Fibroblast of lung (primary cell): ENCODE measurements around the gene STARD3NL. TPM values are rescaled to one million over a fixed set of nuclear protein-coding genes. Genes with fewer than 3 reads are reported as not detected.

Source experiments
- DNase-seq, 2 donors: peaks; one replicate each; pipeline versions ENCODE4 v3.0.0 to v3.0.0-alpha.2; 2010; ENCODE audit warnings: low read depth in 2 of 2
- H2AFZ ChIP-seq: 2 replicates; pipeline ENCODE4 v1.5.1; 2012; ENCODE audit warnings: low read length, control low read depth, inconsistent platforms
- H3K27ac ChIP-seq: 2 replicates; pipeline ENCODE4 v1.5.1; 2011; ENCODE audit warnings: low read length, control low read depth; ENCODE audit not compliant: insufficient read depth
- H3K27me3 ChIP-seq: 2 replicates; pipeline ENCODE4 v1.5.1; 2011; ENCODE audit warnings: mild to moderate bottlenecking, low read length; ENCODE audit not compliant: control insufficient read depth, insufficient read depth
- H3K36me3 ChIP-seq: 2 replicates; pipeline ENCODE4 v1.5.1; 2011; ENCODE audit warnings: low read length; ENCODE audit not compliant: control insufficient read depth, insufficient read depth
- H3K4me1 ChIP-seq: 2 replicates; pipeline ENCODE4 v1.5.1; 2011; ENCODE audit warnings: low read length; ENCODE audit not compliant: control insufficient read depth, insufficient read depth; ENCODE audit errors: extremely low read depth
- H3K4me2 ChIP-seq: 2 replicates; pipeline ENCODE4 v1.5.1; 2011; ENCODE audit warnings: low read length, control low read depth; ENCODE audit not compliant: insufficient read depth; ENCODE audit errors: extremely low read depth
- H3K4me3 ChIP-seq, 4 experiments: fragments of 200-600 bp in 1 of 4; sonication (generic) in 1 of 4; replicated peaks in 1 of 4; 2 replicates each; pipeline ENCODE4 v1.5.1; 2011 to 2016; ENCODE audit warnings: low read length in 4 of 4, low read depth in 3 of 4, mild to moderate bottlenecking in 3 of 4, control low read depth in 2 of 4, inconsistent platforms in 1 of 4, mixed read lengths in 1 of 4; ENCODE audit not compliant: insufficient read depth in 1 of 4; ENCODE audit errors: control extremely low read depth in 1 of 4
- H3K79me2 ChIP-seq: 2 replicates; pipeline ENCODE4 v1.5.1; 2012; ENCODE audit warnings: mild to moderate bottlenecking, low read length, inconsistent platforms; ENCODE audit not compliant: control insufficient read depth, insufficient read depth
- H3K9ac ChIP-seq: 2 replicates; pipeline ENCODE4 v1.5.1; 2011; ENCODE audit warnings: mild to moderate bottlenecking, low read length, control low read depth; ENCODE audit not compliant: insufficient read depth
- H3K9me3 ChIP-seq: 2 replicates; pipeline ENCODE4 v1.5.1; 2012; ENCODE audit warnings: low read depth, low read length; ENCODE audit not compliant: control insufficient read depth, insufficient read depth
- H4K20me1 ChIP-seq: 2 replicates; pipeline ENCODE4 v1.5.1; 2011; ENCODE audit warnings: low read length; ENCODE audit not compliant: control insufficient read depth, insufficient read depth; ENCODE audit errors: extremely low read depth
- CTCF ChIP-seq, 2 donors: IDR thresholded peaks in 1 of 2; conservative IDR thresholded peaks in 1 of 2; 1 replicate in 1 of 2; 2 replicates in 1 of 2; pipeline ENCODE4 v1.5.1; 2011 to 2012; ENCODE audit warnings: low read length in 2 of 2, control low read depth in 1 of 2, inconsistent platforms in 1 of 2, low read depth in 1 of 2, mild to moderate bottlenecking in 1 of 2
- EZH2 ChIP-seq: IDR thresholded peaks from 2 replicates; pipeline ENCODE4 v1.5.1; 2012; ENCODE audit warnings: low read length, control low read depth, mild to moderate bottlenecking; ENCODE audit errors: missing control alignments
- polyA plus RNA-seq, 2 donors: library from polyadenylated mRNA; depleted of rRNA in 1 of 2; stranded (reverse) in 1 of 2; unstranded in 1 of 2; fragments of >200 nt; gene quantifications; 2 replicates each; pipeline ENCODE4 v1.2.1, GENCODE V29; 2011 to 2012; ENCODE audit warnings: missing spikeins in 1 of 2
- total RNA-seq: library from RNA; depleted of rRNA; stranded (reverse); fragments of >200 nt; gene quantifications from 2 replicates; pipeline ENCODE4 v1.2.1, GENCODE V29; 2014

STARD3NL gene
- total and polyA plus RNA-seq, 2 donors (not counting 1 experiment from before 2014, with no cell fraction given): 71.9 to 105 TPM

DNA sequence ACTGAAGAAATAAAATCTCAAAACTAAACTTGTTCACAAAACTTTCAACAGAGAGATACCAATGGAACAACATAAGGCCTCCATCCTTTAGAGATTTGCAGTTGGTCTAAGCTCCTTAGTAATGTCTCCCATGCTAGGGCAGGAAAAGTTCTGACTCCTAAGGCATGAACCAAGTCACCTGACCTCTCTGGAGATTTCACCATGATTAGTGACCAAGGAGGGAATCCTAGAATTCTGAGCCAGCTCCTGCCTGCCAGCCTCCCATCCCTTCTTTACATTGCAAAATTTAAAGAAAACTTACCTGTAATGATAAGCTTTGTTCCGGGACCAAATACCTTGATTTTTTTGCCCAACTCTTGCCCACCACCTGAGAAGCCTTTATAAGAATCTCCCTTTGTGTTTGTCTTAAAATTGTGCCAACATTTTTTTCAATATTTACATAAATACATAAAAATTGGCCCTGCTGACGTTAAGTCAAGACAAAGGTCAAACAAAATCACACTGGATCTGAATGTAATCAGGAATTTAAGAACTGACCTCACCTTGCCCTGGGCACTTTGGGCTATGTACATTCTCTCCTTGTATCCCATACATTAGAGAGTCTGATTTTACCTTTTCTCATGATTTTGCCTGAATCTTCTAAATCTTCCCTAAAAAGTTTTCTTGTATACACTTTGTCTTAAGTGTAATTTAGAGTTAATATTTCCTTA is 95.4 kb downstream of the STARD3NL start, which contains the start of gene TARP:
TARP (minus strand) TSS at position 351 of the 710 bp plus-strand sequence.
- Histone ChIP-seq H3K9ac (no peak within 1 kb of the TSS), H4K20me1 (no peaks in the 10 kb centered on the region), H2AFZ (no peak within 1 kb of the TSS), H3K36me3 (no peaks in the 10 kb centered on the region), H3K4me3 (no peak within 1 kb of the TSS), H3K4me1 (no peaks in the 10 kb centered on the region), H3K9me3 (no peaks in the 10 kb centered on the region), H3K79me2 (no peaks in the 10 kb centered on the region), H3K27me3 (no peaks in the 10 kb centered on the region), H3K27ac (no peak within 1 kb of the TSS), H3K4me2 (no peak within 1 kb of the TSS)
- no peak for DNase-seq
- TF ChIP-seq EZH2: no peak
- no peak for TF ChIP-seq CTCF (conservative IDR thresholded peaks at IDR 0.05 in 1 of 2, IDR thresholded peaks at IDR 0.05 in 1 of 2; ENCODE audit: low read depth in 1 of 2, low read length in 2 of 2)

- Histone ChIP-seq H3K27ac (no peak overlapping the region), H3K4me1 (no peaks in the 10 kb centered on the region), H4K20me1 (no peaks in the 10 kb centered on the region), H3K36me3 (no peaks in the 10 kb centered on the region), H3K79me2 (no peaks in the 10 kb centered on the region), H3K4me2 (no peak overlapping the region), H2AFZ (no peak overlapping the region), H3K27me3 (no peaks in the 10 kb centered on the region), H3K4me3 (no peak overlapping the region), H3K9ac (no peak overlapping the region), H3K9me3 (no peaks in the 10 kb centered on the region)
- DNase-seq: peak in 1 of 2 donors; percentile 15
- no peak for TF ChIP-seq EZH2
- no peak for TF ChIP-seq CTCF (conservative IDR thresholded peaks at IDR 0.05 in 1 of 2, IDR thresholded peaks at IDR 0.05 in 1 of 2; ENCODE audit: low read depth in 1 of 2, low read length in 2 of 2)
These were observed 96.4 kb downstream of the STARD3NL start for GRCh38 chr7:38274486-38274885.

- no peaks in the 10 kb centered on the region for H3K27me3 ChIP-seq
- H3K4me3 ChIP-seq: no peak overlapping the region
- no peak overlapping the region for H2AFZ ChIP-seq
- H4K20me1 ChIP-seq: no peaks in the 10 kb centered on the region
- no peaks in the 10 kb centered on the region for H3K79me2 ChIP-seq
- H3K27ac ChIP-seq: no peak overlapping the region
- no peak overlapping the region for H3K9ac ChIP-seq
- no peak for DNase-seq
- H3K9me3 ChIP-seq: no peaks in the 10 kb centered on the region
- H3K4me2 ChIP-seq: no peak overlapping the region
- H3K36me3 ChIP-seq: no peaks in the 10 kb centered on the region
- TF ChIP-seq EZH2 (no peak), CTCF (conservative IDR thresholded peaks at IDR 0.05 in 1 of 2, IDR thresholded peaks at IDR 0.05 in 1 of 2; ENCODE audit: low read depth in 1 of 2, low read length in 2 of 2) (no peak)
- H3K4me1 ChIP-seq: no peaks in the 10 kb centered on the region
These were observed 97.0 kb downstream of the STARD3NL start for GRCh38 chr7:38274927-38275620.
